ENCODE data around the gene ADTRP.

ADTRP gene, protein sequence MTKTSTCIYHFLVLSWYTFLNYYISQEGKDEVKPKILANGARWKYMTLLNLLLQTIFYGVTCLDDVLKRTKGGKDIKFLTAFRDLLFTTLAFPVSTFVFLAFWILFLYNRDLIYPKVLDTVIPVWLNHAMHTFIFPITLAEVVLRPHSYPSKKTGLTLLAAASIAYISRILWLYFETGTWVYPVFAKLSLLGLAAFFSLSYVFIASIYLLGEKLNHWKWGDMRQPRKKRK

DNA sequence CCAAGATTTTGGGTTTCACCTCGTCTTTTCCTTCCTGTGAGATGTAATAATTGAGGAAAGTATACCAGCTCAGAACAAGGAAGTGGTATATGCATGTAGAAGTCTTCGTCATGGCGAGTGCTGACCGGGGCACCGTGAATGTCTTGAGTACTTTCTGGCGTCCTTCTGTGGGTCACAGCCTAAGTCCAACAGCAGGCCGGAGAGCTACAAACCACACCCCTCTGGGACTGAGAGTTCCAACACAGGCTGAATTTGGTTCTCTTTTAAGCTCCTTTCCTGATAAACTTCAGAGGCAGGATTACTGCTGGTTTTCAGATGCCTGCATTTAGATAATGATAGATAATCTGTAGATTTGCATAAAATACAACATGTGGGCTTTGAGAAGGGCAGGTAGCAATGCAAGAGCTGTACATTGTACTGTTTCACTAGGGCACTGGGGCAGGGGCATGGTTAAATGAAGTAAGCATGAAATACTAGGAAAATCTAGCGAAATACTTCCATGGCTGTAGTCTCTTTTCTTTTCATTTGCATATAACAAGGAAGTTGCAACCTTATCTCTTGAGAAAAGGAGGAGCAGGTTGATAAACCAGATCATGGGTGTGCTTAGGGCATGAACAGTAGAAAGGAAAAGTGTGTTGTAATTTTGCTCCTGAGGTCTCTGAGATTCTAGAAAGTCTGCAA is at the start of gene ADTRP:
ADTRP (minus strand) TSS at position 156 of the 681 bp plus-strand sequence; CDS start at position 112, 44 bp downstream.
- DNase-seq (ENCODE audit: low read depth): no peak

DNA sequence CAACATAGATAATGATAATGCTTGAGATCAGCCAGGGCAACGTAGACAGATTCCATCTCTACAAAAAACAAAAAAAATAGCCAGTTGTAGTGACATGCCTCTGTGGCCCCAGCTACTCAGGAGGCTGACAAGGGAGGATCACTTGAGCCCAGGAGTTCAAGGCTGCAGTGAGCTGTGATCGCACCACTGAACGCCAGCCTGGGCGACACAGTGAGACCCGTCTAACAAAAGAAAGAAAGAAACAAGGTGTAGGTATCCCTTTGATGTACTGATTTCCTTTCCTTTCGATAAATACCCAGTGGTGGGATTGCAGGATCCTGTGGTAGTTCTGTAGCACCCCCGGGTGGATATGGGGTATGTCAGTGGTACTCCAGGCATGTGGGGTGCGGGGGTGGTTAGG is 48.2 kb upstream of the ADTRP start:
- no peak for DNase-seq (ENCODE audit: low read depth)

DNA sequence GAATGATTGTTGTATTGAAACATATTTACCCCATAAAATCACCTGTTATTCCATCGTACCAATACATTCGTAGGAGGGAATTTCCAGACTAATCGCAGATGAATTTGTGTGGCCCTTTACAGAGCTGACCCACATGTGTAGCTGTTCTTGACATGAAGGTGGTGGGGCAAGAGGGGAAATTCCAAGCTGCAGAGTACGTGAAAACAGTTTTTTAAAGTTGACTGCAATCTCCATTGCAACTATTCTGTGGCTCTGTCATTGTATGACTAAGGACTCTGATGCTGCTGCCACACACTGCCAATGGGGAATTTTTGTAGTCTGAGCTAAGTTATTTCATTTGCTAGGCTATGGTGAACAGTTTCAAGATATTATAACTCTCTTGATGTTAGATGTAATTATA is 46.4 kb upstream of the ADTRP start:
- DNase-seq (ENCODE audit: low read depth): no peak

DNA sequence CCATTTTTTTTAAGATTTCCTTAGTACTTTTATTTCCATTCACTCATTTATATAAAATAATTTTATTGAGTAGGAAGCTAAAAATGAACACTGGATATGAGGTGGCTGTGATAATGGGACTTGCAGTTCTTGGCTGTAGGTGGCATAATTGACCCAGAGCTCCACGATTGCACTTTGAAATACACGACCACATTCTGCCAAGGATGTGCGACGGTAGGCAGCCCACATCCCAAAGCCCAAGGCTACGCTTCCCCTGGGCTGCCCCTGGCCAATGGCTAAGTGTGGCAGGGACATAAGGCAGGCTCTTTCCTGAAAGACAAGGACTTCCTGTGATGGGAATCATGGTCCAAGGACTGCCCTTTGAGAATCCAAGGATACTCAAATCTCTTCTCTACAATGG is 43.7 kb upstream of the ADTRP start:
- no peak for DNase-seq (ENCODE audit: low read depth)

- no peak for DNase-seq (ENCODE audit: low read depth)
Observed at GRCh38 chr6:11821781-11822180, 43.2 kb upstream of the ADTRP start.

- DNase-seq (ENCODE audit: low read depth): no peak
Observed at GRCh38 chr6:11820821-11821220, 42.2 kb upstream of the ADTRP start.

GRCh38 chr6:11819486-11819885 is 40.9 kb upstream of the ADTRP start:
- DNase-seq (ENCODE audit: low read depth): no peak

- no peak for DNase-seq (ENCODE audit: low read depth)
Observed at GRCh38 chr6:11815231-11815630, 36.6 kb upstream of the ADTRP start.

DNA sequence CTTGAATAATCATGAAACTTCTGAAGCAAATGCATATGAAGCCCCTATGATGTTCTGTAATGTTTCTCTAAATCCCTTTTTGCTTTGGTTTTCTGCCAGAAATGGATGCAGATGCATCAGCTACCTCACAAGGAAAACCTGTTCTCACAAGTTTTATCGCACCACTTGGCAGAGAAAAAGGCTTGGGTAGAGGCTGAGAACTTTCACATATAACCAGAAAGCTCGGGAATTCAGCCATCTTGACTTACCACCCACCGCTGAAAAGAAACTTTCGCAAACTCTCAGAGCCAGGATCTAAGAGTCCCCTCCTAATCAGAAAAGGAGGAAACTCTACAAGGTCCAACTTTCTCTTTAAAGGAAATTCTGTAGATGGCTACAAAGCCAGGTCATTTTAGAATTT is 36.2 kb upstream of the ADTRP start:
- DNase-seq (ENCODE audit: low read depth): no peak

DNA sequence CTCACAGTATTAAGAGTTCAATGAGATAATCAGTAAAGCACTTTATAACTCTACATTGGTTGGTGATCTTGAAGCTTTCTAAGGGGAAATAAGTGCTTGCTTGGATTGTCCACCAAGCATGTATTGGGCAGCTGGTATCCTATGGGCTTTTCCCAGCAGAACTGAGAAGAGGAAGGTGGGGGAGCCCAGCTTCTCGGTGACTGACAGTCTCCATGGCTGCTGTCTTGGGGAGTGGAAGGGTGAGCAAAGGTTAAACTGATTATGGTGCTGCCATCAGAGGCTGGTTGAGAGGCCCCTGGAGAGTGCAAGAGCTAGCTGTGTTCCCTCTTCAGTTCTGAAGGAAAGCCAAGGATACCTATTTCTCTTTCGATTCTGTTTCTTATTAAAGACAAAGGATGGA is 35.5 kb upstream of the ADTRP start:
- no peak for DNase-seq (ENCODE audit: low read depth)

DNA sequence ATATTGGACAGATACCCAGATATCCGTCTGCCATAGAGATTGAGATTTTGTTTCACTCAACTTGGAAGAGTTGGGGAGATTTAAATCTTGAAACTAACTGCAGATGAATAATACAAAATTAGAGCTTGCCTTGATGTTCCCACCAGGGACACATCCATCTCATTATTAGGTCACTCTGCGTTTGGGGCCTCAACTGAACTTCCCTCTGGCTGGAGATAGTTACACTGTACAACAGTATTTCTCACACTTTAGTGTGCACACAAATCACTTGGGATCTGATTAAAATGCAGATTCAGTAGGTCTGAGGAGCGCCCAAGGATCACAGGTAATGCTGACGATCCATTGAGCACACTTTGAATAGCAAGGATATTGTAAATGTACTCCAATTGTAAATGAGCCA is 35.0 kb upstream of the ADTRP start:
- DNase-seq (ENCODE audit: low read depth): no peak

DNA sequence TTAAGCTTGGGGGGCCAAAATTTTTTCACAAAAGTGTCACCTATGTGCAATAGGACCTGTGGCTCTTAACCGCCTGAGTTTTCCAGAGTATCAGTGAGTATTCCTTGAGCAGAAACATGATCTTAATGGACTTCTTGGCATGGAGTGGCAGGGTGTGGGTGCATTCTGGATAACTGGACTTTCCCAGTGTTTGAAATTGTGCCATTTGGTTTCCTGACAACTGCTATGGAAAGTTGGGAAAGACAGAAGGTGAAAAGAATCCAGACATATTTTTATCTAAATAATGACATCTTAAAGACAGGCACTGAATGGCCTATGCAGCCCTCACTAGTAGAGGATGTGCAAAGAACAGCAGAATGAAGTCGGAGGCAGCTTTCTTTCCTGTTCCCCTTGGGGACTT is 34.3 kb upstream of the ADTRP start:
- no peak for DNase-seq (ENCODE audit: low read depth)

DNA sequence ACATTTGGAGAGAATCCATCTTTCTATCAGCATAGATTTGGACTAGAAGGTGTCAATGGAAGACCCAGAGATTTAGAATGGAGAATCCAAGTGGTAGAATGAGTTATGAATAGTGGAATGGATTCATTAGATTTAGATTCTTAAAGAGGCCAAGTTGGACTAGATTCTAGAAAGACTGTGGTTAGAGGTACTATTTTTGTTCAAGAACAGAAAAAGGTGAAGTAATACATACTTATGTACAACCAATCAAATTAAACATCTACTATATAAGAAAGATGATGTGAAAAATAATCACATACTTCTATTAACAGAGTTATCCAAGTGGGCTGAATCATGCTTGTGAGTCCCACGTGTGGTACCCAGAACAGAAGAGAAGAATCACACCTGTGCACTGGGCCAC is 33.8 kb upstream of the ADTRP start:
- no peak for DNase-seq (ENCODE audit: low read depth)

DNA sequence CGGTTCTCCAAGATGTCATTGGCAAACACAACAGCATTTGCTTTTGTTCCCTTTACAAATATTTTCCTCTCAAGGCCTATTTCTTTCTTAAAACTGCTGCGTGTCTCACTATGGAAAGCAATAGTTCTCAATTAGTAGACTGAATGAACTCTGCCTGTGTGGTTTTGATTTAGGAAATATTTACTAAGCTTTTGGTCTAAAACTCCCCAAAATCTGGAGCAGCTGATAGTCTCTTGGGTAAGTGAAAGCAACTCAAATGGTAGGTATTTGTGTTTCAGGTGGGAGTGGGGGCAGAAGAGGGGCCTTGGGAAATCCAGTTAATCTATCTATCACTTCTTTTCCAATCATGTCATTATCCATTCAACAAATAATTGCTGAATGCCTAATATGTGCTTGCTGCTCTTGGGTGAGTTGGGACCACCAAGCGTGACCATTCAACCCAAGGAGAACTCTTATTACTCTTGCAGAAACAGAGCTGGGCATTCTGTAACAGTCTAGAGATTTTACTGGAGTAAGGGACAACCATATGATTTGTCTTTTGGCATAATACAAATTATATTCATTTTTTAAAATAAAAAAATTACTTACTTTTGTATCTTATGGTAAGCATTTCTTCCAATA is 33.2 kb upstream of the ADTRP start:
- DNase-seq (ENCODE audit: low read depth): no peak

DNA sequence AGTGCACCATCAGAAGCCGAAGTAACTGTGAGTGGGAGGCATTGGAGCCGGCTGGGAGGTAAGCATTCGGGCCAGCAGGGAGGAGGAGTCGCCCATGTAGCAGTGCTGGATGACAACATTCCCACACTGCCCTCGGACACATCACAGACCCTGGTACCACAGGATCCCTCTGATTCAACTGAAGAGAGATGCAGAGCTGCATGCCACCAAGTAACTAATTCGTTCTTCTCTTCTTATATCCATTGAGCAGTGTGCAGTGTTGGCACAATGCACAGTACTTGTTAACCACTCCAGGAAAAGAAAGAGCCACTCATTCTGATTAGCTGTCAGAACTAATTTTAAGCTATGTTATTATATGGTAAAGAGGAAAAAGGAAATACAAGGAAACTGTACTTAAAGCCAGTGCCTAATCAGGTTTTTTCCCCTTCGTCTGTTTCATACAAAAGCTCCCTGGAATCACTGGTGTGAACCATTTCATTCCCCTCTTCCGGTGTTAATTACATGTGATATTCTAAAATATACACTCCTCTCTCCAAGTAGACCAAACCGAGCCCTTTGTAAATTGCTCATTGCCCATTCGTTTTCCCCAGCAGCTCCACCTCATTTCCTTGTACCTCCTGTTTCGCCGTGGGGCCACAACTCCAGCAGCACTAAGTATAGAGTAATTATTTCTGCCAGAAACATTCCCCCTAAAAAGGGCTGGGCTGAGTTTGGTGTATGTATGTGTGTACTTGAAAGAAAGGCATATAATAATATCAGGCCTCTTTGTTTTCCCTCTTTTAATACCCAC is 32.4 kb upstream of the ADTRP start:
- no peak for DNase-seq (ENCODE audit: low read depth)

- no peak for DNase-seq (ENCODE audit: low read depth)
Observed at GRCh38 chr6:11810039-11810541, 31.5 kb upstream of the ADTRP start.

DNA sequence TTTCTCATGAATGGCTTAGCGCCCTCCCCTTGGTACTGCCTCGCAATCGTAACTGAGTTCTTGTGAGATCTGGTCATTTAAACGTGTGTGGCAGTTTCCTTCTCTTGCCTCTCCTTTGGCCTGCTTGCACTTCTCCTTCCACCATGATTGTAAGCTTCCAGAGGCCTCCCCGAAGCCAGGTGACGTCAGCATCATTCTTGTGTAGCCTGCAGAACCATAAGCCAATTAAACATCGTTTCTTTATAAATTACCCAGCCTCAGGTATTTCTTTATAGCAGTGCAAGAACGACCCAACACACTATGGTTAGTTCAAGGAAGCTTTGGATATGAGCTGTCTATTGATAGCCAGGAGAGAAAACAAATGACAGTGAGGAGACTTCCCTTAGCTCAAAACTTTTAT is 29.5 kb upstream of the ADTRP start:
- DNase-seq (ENCODE audit: low read depth): no peak

- DNase-seq (ENCODE audit: low read depth): no peak
Observed at GRCh38 chr6:11806561-11807317, 28.1 kb upstream of the ADTRP start.

- DNase-seq (ENCODE audit: low read depth): no peak
Observed at GRCh38 chr6:11805259-11806053, 26.9 kb upstream of the ADTRP start.

DNA sequence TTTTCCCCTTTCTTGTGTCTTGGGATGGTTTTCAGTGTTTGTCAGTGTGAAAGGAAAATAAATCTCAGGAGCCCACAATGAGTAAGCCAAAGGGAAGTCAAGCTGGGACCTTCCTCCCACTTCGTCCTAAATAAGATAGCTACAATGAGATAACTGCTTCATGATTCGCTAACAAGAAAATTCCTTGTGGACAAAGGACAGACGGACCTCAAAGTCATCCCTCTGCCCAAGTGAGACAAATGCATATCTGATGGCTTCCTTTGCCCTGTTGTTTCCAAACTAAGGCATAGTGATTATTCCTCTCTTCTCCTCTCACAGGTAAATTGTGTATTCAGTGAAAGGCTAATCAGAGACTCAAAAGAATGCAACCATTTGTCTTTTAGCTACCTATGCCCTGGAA is 26.1 kb upstream of the ADTRP start:
- DNase-seq (ENCODE audit: low read depth): no peak

DNA sequence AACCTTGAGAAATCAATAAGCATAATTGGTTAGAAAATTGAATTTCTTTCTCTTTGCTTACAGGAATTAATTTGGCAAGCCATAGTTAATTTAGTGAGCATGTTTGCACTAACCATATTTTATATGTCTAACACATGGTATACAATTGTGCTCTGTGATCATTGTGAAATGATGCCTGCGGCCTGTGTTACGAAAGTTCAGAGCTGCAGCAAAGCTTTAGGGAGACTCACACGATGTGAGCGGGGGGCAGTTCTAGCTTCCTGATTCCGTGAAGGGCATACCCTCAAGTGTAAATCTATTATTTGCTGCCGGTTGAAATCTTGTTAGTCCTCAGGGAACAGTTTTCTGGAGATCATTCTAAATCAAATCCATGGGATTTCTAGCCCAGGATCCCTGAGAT is 25.5 kb upstream of the ADTRP start:
- DNase-seq (ENCODE audit: low read depth): no peak

Measured in stimulated activated CD8-positive, alpha-beta memory T cell treated with anti-CD3 and anti-CD28 coated beads, Interleukin-15, amount 100 ng/mL, for 1 hour (primary cell).